Neural cell (in vitro differentiated cells): ENCODE data around the gene C13orf46.

Experiments
- CTCF ChIP-seq: fragments of 450-650 bp; IDR thresholded peaks from 2 replicates; pipeline ENCODE4 v1.5.1; 2014; ENCODE audit warnings: antibody characterized with exemption, mild to moderate bottlenecking, moderate library complexity; ENCODE audit not compliant: poor library complexity, severe bottlenecking
- EP300 ChIP-seq: fragments of 450-650 bp; conservative IDR thresholded peaks from 2 replicates; pipeline ENCODE4 v1.6.1; 2014; ENCODE audit warnings: antibody characterized with exemption, mild to moderate bottlenecking, moderate library complexity; ENCODE audit not compliant: poor library complexity, severe bottlenecking
- EZH2 ChIP-seq: fragments of 200-600, 300-800 bp; shearing (Covaris generic), sonication (generic); IDR thresholded peaks from 2 replicates; pipeline ENCODE4 v1.6.1; 2014; ENCODE audit warnings: antibody characterized with exemption, low read length, borderline replicate concordance, mild to moderate bottlenecking; ENCODE audit not compliant: insufficient read depth, poor library complexity, severe bottlenecking
- RAD21 ChIP-seq: fragments of 450-650 bp; conservative IDR thresholded peaks from 2 replicates; pipeline ENCODE4 v1.6.1; 2014; ENCODE audit warnings: antibody characterized with exemption, mild to moderate bottlenecking, moderate library complexity
- REST ChIP-seq: IDR thresholded peaks from 2 replicates; pipeline ENCODE4 v1.6.1; 2012; ENCODE audit warnings: borderline replicate concordance
- SMC3 ChIP-seq: fragments of 450-650 bp; conservative IDR thresholded peaks from 2 replicates; pipeline ENCODE4 v1.6.1; 2014; ENCODE audit warnings: antibody characterized with exemption, mild to moderate bottlenecking, moderate library complexity; ENCODE audit not compliant: poor library complexity
- TAF1 ChIP-seq: IDR thresholded peaks from 2 replicates; pipeline ENCODE4 v1.6.1; 2012; ENCODE audit warnings: low read depth

- TF ChIP-seq EZH2: no peak
- no peak for TF ChIP-seq CTCF
- no peak for TF ChIP-seq SMC3
- TF ChIP-seq REST: no peak
- no peak for TF ChIP-seq TAF1
- no peak for TF ChIP-seq EP300
- TF ChIP-seq RAD21: no peak
Measured at GRCh38 chr13:114012921-114013320, 39.0 kb upstream of the C13orf46 start.
